ENCODE measurements around the gene MARCHF5.

GRCh38 chr10:92384741-92385140 is 93.8 kb downstream of the MARCHF5 start:
- TF ChIP-seq, protein P1, sequence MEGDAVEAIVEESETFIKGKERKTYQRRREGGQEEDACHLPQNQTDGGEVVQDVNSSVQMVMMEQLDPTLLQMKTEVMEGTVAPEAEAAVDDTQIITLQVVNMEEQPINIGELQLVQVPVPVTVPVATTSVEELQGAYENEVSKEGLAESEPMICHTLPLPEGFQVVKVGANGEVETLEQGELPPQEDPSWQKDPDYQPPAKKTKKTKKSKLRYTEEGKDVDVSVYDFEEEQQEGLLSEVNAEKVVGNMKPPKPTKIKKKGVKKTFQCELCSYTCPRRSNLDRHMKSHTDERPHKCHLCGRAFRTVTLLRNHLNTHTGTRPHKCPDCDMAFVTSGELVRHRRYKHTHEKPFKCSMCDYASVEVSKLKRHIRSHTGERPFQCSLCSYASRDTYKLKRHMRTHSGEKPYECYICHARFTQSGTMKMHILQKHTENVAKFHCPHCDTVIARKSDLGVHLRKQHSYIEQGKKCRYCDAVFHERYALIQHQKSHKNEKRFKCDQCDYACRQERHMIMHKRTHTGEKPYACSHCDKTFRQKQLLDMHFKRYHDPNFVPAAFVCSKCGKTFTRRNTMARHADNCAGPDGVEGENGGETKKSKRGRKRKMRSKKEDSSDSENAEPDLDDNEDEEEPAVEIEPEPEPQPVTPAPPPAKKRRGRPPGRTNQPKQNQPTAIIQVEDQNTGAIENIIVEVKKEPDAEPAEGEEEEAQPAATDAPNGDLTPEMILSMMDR (IDR thresholded peaks at IDR 0.05) = no peak
- no peak for TF ChIP-seq POLR2A (IDR thresholded peaks at IDR 0.05)

All from body of pancreas (tissue), 4 donors.